KMS-11 (cell line): Measurements from ENCODE around the gene LGALS3.

Source experiments
- H2AFZ ChIP-seq: fragments of 200-600 bp; sonication (generic); 2 replicates; pipeline ENCODE4 v1.6.1; 2016; ENCODE audit warnings: antibody characterized with exemption, mixed run types, low read depth
- H3K27ac ChIP-seq: fragments of 200-600 bp; sonication (generic); 2 replicates; pipeline ENCODE4 v1.6.1; 2016; ENCODE audit warnings: mild to moderate bottlenecking, mixed run types
- H3K27me3 ChIP-seq: fragments of 200-600 bp; sonication (generic); 2 replicates; pipeline ENCODE4 v1.6.1; 2017; ENCODE audit warnings: mild to moderate bottlenecking, low read depth, mixed run types, moderate library complexity; ENCODE audit not compliant: insufficient read depth
- H3K36me3 ChIP-seq: fragments of 200-600 bp; sonication (generic); 2 replicates; pipeline ENCODE4 v1.6.1; 2017; ENCODE audit warnings: mild to moderate bottlenecking, mixed run types; ENCODE audit not compliant: insufficient read depth
- H3K4me1 ChIP-seq: fragments of 200-600 bp; sonication (generic); 2 replicates; pipeline ENCODE4 v1.6.1; 2016; ENCODE audit warnings: mild to moderate bottlenecking, low read depth, mixed run types; ENCODE audit not compliant: poor library complexity, severe bottlenecking
- H3K4me2 ChIP-seq: fragments of 200-600 bp; sonication (generic); 2 replicates; pipeline ENCODE4 v1.7.0; 2016; ENCODE audit warnings: mild to moderate bottlenecking, mixed run types
- H3K4me3 ChIP-seq: fragments of 200-600 bp; sonication (generic); IDR thresholded peaks from 2 replicates; pipeline ENCODE4 v1.6.1; 2017; ENCODE audit warnings: low read depth, low read length, mixed read lengths; ENCODE audit not compliant: insufficient read depth
- H3K79me2 ChIP-seq: fragments of 200-600 bp; sonication (generic); 2 replicates; pipeline ENCODE4 v1.6.1; 2016; ENCODE audit warnings: low read depth, mixed run types; ENCODE audit not compliant: insufficient read depth
- H3K9ac ChIP-seq: fragments of 200-600 bp; sonication (generic); 2 replicates; pipeline ENCODE4 v1.6.1; 2016; ENCODE audit warnings: mild to moderate bottlenecking, mixed run types
- H4K20me1 ChIP-seq: fragments of 200-600 bp; sonication (generic); 2 replicates; pipeline ENCODE4 v1.6.1; 2016; ENCODE audit warnings: mild to moderate bottlenecking, mixed run types; ENCODE audit not compliant: insufficient read depth
- TF ChIP-seq, protein P1 (sequence below): fragments of 200-600 bp; sonication (generic); conservative IDR thresholded peaks from 2 replicates; pipeline ENCODE4 v1.6.1; 2017; ENCODE audit warnings: low read depth, mild to moderate bottlenecking, antibody characterized with exemption, low read length, moderate library complexity, mixed read lengths

LGALS3 gene

GRCh38 chr14:55120571-55121495 is 8.2 kb upstream of the LGALS3 start:
- Histone ChIP-seq H3K27ac (no peak overlapping the region), H4K20me1 (no peaks in the 10 kb centered on the region), H3K36me3 (no peaks in the 10 kb centered on the region), H3K4me3 (no peak overlapping the region), H3K4me2 (no peak overlapping the region), H3K9ac (no peak overlapping the region), H2AFZ (no peak overlapping the region), H3K4me1 (no peaks in the 10 kb centered on the region), H3K79me2 (no peaks in the 10 kb centered on the region), H3K27me3 (no peaks in the 10 kb centered on the region)
- TF ChIP-seq, protein P1, sequence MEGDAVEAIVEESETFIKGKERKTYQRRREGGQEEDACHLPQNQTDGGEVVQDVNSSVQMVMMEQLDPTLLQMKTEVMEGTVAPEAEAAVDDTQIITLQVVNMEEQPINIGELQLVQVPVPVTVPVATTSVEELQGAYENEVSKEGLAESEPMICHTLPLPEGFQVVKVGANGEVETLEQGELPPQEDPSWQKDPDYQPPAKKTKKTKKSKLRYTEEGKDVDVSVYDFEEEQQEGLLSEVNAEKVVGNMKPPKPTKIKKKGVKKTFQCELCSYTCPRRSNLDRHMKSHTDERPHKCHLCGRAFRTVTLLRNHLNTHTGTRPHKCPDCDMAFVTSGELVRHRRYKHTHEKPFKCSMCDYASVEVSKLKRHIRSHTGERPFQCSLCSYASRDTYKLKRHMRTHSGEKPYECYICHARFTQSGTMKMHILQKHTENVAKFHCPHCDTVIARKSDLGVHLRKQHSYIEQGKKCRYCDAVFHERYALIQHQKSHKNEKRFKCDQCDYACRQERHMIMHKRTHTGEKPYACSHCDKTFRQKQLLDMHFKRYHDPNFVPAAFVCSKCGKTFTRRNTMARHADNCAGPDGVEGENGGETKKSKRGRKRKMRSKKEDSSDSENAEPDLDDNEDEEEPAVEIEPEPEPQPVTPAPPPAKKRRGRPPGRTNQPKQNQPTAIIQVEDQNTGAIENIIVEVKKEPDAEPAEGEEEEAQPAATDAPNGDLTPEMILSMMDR: no peak

GRCh38 chr14:55121628-55122439 is 7.2 kb upstream of the LGALS3 start:
- Histone ChIP-seq H4K20me1 (no peaks in the 10 kb centered on the region), H3K27ac (no peak overlapping the region), H2AFZ (no peak overlapping the region), H3K4me3 (no peak overlapping the region), H3K36me3 (no peaks in the 10 kb centered on the region), H3K4me1 (no peaks in the 10 kb centered on the region), H3K27me3 (no peaks in the 10 kb centered on the region), H3K9ac (no peak overlapping the region), H3K79me2 (no peaks in the 10 kb centered on the region), H3K4me2 (no peak overlapping the region)
- TF ChIP-seq, protein P1: no peak

- Histone ChIP-seq H3K4me3 (no peak overlapping the region), H3K36me3 (no peaks in the 10 kb centered on the region), H3K27me3 (no peaks in the 10 kb centered on the region), H3K4me2 (no peak overlapping the region), H2AFZ (no peak overlapping the region), H3K79me2 (no peaks in the 10 kb centered on the region), H3K27ac (no peak overlapping the region), H4K20me1 (no peaks in the 10 kb centered on the region), H3K9ac (no peak overlapping the region), H3K4me1 (no peaks in the 10 kb centered on the region)
- TF ChIP-seq, protein P1: no peak
Observed at GRCh38 chr14:55122440-55122986, 6.5 kb upstream of the LGALS3 start.

GRCh38 chr14:55123101-55123500 is 6.0 kb upstream of the LGALS3 start:
- Histone ChIP-seq H3K36me3 (no peaks in the 10 kb centered on the region), H3K9ac (no peak overlapping the region), H3K27ac (no peak overlapping the region), H2AFZ (no peak overlapping the region), H4K20me1 (no peaks in the 10 kb centered on the region), H3K4me1 (no peaks in the 10 kb centered on the region), H3K79me2 (no peaks in the 10 kb centered on the region), H3K27me3 (no peaks in the 10 kb centered on the region), H3K4me3 (no peak overlapping the region), H3K4me2 (no peak overlapping the region)
- TF ChIP-seq, protein P1: no peak
